PFSK-1 (cell line): ENCODE measurements around the gene CDA.

Source experiments
- FOXP2 ChIP-seq: optimal IDR thresholded peaks from 2 replicates; pipeline ENCODE3; 2011; ENCODE audit warnings: borderline replicate concordance, control low read depth, inconsistent platforms; ENCODE audit not compliant: insufficient read depth; ENCODE audit errors: extremely low read length, extremely low read depth
- POLR2AphosphoS5 ChIP-seq: IDR thresholded peaks from 2 replicates; pipeline ENCODE4 v1.6.1; 2012; ENCODE audit warnings: low read depth, mild to moderate bottlenecking, control low read depth, low read length, moderate library complexity
- REST ChIP-seq, 2 experiments: IDR thresholded peaks; 2 replicates each; pipeline versions ENCODE4 v1.6.1 to v1.8.0; 2011 to 2012; ENCODE audit warnings: low read depth in 2 of 2, low read length in 2 of 2, control low read depth in 1 of 2, inconsistent platforms in 1 of 2, mild to moderate bottlenecking in 1 of 2, moderate library complexity in 1 of 2; ENCODE audit not compliant: insufficient read depth in 1 of 2
- SIN3A ChIP-seq: IDR thresholded peaks from 2 replicates; pipeline ENCODE4 v1.6.1; 2012; ENCODE audit warnings: mild to moderate bottlenecking, low read length, moderate library complexity, borderline replicate concordance; ENCODE audit not compliant: insufficient read depth
- TAF1 ChIP-seq: IDR thresholded peaks from 2 replicates; pipeline ENCODE4 v1.6.1; 2012; ENCODE audit warnings: low read length, control low read depth, borderline replicate concordance; ENCODE audit not compliant: insufficient read depth

The CDA gene

GRCh38 chr1:20551945-20552727 lies 36.8 kb upstream of the CDA start, which contains the start of gene FAM43B:
Gene FAM43B (plus strand): TSS chr1:20552573. CDS start chr1:20552974, 401 bp downstream.
- no peak for TF ChIP-seq SIN3A
- TF ChIP-seq TAF1, result no peak
- no peak for TF ChIP-seq FOXP2
- TF ChIP-seq REST (IDR thresholded peaks at IDR 0.05; ENCODE audit: insufficient read depth in 1 of 2, low read depth in 2 of 2, low read length in 2 of 2), result no peak
- no peak for TF ChIP-seq POLR2AphosphoS5

- TF ChIP-seq TAF1 (no peak), POLR2AphosphoS5 (no peak)
Observed at GRCh38 chr1:20552728-20553445, 36.0 kb upstream of the CDA start.

- TF ChIP-seq TAF1, result no peak
Observed at GRCh38 chr1:20555025-20555757, 33.7 kb upstream of the CDA start.

- TF ChIP-seq SIN3A, result no peak
- no peak for TF ChIP-seq FOXP2
- TF ChIP-seq REST (IDR thresholded peaks at IDR 0.05; ENCODE audit: insufficient read depth in 1 of 2, low read depth in 2 of 2, low read length in 2 of 2), result no peak
- no peak for TF ChIP-seq POLR2AphosphoS5
- TF ChIP-seq TAF1, result no peak
Observed at GRCh38 chr1:20555758-20556120, 33.2 kb upstream of the CDA start.

GRCh38 chr1:20558191-20558590 lies 30.7 kb upstream of the CDA start:
- TF ChIP-seq POLR2AphosphoS5 (no peak), TAF1 (no peak), SIN3A (no peak), FOXP2 (no peak), REST (IDR thresholded peaks at IDR 0.05; ENCODE audit: insufficient read depth in 1 of 2, low read depth in 2 of 2, low read length in 2 of 2) (no peak)

GRCh38 chr1:20560966-20561365 lies 27.9 kb upstream of the CDA start:
- TF ChIP-seq REST (IDR thresholded peaks at IDR 0.05; ENCODE audit: insufficient read depth in 1 of 2, low read depth in 2 of 2, low read length in 2 of 2), result no peak
